Spleen (tissue), 7 donors: Measurements from ENCODE around the gene PPP6R3.

Experiments used
- POLR2A ChIP-seq, 3 donors: fragments of 450-650 bp; IDR thresholded peaks; one replicate each; pipeline ENCODE4 v1.5.1; 2017; ENCODE audit warnings: antibody characterized with exemption in 3 of 3, mild to moderate bottlenecking in 1 of 3
- POLR2AphosphoS5 ChIP-seq, 3 donors: sonication (generic); formaldehyde crosslinking; IDR thresholded peaks; one replicate each; pipeline ENCODE4 v1.5.1; 2017; ENCODE audit warnings: antibody characterized with exemption in 3 of 3
- TF ChIP-seq, protein P1 (sequence below), 11 experiments: fragments of 200-600 bp in 7 of 11; fragments of 450-650 bp in 4 of 11; sonication (generic) in 4 of 11; IDR thresholded peaks in 8 of 11; conservative IDR thresholded peaks in 3 of 11; 1 replicate in 7 of 11; 2 replicates in 4 of 11; pipeline versions ENCODE4 v1.4.0 to v1.8.0; 2016 to 2021; ENCODE audit warnings: antibody characterized with exemption in 11 of 11, inconsistent platforms in 4 of 11, mild to moderate bottlenecking in 1 of 11
- donor health status: DM: no; HTN: no; CAD: no; lungs with moderate emphysema.
- donor health status: DM: no; HTN: no; CAD: no.
- donor health status: DM: no; HTN: no; CAD: no.

DNA sequence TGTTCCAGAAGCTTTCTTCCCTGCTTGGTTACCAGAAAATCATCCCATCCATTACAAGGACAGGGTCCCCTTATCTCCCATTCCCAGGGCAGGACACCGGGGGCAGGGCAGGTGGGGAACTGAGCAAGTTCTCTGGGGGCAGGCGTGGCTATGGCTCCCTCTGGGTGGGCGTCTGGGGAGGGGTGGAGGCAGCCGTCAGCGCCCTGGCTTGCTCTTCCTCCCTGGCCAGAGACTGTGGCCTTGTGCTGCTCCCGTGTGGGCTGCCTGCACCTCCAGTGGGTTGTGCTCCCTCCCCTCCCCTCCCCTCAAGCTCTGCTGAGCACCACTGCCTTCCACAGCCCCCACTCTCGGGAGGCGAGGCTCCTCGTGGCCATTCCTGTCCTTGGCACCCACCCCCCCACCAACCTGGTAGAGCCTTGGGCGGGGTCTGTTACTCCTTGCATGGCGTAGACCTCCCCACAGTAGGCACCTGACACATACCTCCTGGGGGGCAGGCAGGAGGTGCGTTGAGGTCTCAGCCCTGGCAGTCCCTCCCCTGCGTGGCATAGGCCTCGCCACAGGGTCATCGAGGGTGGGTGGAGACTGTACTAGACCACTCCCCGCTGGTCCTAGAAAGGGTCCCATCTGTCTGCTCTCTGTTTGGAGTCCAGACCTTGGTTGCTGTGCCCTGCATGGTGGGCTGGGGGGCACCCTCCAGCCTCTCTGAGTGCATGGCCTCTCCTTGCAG lies 24.2 kb upstream of the PPP6R3 start:
- TF ChIP-seq, protein P1, sequence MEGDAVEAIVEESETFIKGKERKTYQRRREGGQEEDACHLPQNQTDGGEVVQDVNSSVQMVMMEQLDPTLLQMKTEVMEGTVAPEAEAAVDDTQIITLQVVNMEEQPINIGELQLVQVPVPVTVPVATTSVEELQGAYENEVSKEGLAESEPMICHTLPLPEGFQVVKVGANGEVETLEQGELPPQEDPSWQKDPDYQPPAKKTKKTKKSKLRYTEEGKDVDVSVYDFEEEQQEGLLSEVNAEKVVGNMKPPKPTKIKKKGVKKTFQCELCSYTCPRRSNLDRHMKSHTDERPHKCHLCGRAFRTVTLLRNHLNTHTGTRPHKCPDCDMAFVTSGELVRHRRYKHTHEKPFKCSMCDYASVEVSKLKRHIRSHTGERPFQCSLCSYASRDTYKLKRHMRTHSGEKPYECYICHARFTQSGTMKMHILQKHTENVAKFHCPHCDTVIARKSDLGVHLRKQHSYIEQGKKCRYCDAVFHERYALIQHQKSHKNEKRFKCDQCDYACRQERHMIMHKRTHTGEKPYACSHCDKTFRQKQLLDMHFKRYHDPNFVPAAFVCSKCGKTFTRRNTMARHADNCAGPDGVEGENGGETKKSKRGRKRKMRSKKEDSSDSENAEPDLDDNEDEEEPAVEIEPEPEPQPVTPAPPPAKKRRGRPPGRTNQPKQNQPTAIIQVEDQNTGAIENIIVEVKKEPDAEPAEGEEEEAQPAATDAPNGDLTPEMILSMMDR (IDR thresholded peaks at IDR 0.05 in 8 of 11, conservative IDR thresholded peaks at IDR 0.05 in 3 of 11) = no peak
- TF ChIP-seq POLR2AphosphoS5 (IDR thresholded peaks at IDR 0.05) (no peak), POLR2A (IDR thresholded peaks at IDR 0.05) (no peak)
